ENCODE data around the gene CCDC85C.

Gene CCDC85C

DNA sequence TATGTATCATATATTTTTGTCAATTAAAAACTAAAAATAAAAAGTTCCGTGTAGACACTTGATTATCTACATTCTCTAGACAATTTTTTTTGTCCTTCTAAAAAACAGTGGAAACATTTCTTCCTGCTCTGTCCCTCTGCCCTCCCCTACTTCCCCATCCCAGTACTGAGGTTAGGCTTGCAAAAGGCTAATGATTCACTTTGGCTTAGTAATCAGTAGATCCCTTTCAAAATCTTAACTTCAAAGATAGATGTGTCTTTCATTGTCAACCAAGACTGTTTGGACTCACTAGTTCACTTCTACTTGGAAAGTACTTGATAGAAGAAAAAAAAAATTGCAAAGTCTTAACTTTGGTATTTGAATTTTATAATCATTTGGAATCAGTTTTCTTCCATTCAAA, 127.1 kb downstream of the CCDC85C start:
- no peak for DNase-seq (ENCODE audit: low read depth in 2 of 2)

DNA sequence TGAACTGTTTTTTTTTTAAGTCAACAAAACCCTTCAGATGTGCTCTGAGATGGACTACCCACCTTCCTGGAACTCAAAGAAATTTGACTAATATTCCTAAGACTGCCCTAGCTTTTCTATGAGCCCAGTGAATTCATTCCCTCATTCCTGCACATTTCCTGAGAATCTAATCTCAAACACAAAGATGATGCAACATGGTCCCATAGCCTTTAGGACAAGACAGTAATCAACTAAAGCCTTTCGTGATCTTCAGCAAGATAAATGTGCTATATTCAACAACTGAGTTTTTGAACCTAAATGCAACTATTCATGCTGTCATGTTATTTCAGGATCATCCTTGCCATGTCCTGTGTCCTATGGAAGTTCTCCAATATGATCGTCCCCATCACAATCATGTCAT, 128.3 kb downstream of the CCDC85C start:
- DNase-seq (ENCODE audit: low read depth in 2 of 2) = no peak

DNA sequence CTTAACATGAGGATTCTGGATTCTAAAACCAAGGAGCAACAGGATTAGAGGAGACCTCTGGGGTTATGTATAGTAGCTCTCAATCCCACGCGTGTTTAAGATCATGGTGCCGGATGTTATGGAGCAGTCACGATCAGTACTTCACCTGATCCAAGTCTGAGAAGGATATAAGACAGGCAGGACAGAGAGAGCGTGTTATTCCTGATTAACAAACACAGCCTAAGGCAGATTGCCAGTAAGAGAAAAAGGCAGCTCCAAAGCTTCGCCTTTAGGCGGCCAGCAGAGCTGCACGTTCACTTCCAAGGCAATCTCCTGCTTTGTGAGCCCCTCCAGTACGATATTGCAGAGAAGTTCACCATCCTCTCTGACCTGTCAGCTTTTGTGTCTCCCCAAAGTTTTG, 128.8 kb downstream of the CCDC85C start:
- DNase-seq (ENCODE audit: low read depth in 2 of 2) = no peak

DNA sequence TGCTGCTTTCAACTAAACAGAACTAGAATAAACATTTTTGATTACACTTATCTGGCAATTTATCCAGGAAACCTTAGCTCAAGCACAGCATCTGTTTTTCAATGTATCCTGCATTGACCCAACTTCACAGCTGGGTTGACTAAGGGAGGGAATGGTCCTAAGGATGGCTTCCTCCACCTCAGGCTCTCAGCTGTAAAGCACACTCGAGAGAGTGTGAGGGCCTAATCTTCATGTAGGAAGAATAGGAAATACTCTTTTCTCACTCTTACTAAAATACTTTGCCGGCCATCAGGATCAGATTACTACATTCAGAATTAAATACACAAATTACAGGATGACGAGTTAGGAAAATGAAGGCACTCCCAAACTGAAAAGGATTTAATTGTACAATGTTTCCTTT, 130.5 kb downstream of the CCDC85C start:
- no peak for DNase-seq (ENCODE audit: low read depth in 2 of 2)

DNA sequence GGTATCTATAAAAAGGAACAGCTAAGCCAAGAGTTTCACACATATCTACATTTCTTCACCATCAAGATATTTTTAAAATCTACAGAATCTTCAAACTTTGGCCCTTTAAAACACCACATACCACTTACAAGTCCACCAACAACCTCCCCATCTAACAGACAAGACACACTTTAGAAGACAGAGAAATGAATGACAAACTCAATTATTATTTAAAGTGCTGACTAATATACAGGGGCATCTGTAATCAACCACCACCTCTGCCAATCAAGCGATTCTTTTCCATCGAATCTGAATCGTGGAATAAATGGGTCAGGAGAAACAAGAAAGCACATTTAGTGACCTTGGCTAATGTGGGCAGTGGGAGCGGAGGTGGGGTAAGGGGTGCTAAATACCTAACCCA, 131.1 kb downstream of the CCDC85C start:
- DNase-seq (ENCODE audit: low read depth in 2 of 2) = no peak

DNA sequence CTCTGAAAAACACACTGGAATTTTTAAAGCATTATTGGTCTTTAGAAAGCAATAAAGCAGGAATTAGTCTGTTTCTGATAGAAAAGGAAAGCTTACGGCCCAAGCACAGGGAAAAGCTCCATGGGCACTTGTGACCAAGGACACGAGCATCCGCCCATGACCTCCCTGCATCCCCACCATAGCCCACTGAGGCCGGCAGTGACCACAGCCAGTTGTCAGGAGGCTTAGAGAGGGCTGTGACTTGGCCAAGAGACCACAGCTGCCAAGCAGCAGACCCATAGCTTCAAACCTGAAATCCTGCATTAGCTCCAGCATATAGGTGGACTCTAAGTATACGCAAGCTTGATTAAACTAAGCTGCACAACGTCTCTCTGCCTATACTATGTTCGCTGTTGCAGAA, 132.3 kb downstream of the CCDC85C start:
- no peak for DNase-seq (ENCODE audit: low read depth in 2 of 2)

DNA sequence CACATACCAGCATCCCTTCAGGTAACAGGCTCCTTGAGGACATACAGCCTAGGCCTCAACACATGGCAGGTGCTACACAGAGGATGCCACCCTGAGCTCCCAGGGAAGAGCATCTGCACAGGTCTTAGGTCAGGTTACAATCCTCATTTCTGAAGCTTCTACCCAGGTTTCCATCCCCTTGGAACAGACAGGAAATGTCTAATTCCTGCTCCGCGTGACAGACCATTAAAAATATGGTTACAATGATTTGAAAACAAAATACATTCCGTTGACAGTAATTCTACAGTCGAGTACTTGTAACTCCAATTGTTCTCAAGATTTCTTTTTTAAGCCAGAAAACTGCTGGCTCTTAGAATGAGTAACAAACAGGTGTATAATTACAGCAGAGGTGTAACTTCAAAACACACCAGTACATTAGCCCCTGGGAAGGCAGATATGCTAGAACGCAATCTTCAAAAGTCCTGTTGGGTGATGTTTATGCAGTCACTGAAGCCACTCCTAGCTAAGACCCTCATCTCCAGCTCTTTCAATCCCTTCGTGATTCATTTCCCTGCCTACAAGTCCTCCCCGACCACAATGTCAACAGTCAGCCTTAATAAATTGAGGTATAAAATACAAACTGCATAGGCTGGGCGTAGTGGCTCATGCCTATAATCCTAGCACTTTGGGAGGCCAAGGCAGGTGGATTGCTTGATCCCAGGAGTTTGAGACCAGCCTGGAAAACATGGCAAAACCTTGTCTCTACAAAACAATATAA, 135.0 kb downstream of the CCDC85C start:
- no peak for DNase-seq (ENCODE audit: low read depth in 2 of 2)

DNA sequence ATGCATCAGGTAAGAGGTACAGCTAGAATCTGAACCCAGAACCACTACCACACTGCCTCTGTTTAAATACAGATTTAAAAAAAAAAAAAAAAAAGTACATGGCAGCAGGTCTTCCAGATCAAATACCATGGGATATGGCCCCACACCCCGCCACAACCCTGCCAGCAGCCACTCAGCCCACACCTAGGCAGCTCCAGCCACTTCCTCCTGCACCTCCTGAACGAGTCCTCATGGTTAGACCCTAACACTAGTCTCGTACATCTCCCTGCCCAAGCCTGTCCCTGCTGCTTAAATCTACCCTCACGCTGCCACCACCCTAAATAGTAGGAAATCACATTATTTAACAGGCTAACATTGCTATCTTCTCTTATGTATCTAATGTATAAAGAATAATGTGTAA, 135.9 kb downstream of the CCDC85C start:
- DNase-seq (ENCODE audit: low read depth in 2 of 2) = no peak

DNA sequence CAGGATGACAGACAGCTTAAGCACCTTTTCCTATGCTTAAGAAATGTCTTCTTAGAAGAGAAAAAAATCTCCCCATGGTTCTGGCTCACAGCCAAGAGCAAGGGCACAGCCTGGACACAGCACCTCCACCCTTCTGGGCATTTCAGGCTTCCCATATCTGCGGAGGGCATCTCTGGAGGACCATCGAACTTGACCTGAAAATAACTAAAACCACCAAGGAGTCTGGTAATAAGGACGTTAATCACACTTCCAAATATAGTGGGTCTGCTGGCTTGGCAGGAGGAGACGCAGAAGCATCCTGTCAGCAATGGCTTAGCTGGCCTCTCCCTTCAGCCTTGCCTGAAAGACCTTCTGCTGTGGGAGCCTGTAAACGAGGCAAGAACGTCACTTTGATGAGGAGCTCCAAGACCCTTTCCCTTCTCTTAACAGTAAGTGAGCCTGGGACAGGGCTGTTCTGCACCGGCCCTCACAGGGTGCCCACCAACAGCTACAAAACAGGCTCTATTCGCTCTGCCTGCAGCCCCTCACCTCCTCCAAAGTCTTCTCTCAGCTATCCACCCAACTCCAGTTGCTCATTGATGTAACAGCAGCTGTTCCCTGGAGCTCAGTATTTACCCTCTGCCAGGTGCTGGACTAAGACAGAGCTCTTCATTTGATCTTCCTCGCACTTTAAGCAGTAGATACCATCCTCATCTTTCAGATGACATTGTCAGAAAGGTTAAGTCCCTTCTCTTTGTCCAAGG, 136.5 kb downstream of the CCDC85C start:
- DNase-seq (ENCODE audit: low read depth in 2 of 2) = no peak

DNA sequence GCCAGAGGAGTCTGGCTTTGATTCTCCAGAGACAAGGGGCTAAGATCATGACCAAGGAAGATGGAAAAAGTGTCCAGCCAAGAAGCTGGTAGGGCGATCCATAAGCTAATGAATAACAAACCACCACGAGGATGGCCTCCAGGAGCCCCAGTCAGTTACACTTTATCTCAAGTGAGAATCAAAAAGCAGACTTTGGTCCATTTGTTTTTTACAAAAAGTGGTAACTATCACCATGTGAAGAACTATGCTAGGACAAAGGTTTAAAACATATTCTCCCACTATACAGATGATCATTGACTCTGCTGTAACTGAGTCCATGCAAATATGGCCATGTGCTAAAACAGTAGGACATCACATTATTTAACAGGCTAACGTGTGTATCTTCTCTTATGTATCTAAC, 137.2 kb downstream of the CCDC85C start:
- no peak for DNase-seq (ENCODE audit: low read depth in 2 of 2)

DNA sequence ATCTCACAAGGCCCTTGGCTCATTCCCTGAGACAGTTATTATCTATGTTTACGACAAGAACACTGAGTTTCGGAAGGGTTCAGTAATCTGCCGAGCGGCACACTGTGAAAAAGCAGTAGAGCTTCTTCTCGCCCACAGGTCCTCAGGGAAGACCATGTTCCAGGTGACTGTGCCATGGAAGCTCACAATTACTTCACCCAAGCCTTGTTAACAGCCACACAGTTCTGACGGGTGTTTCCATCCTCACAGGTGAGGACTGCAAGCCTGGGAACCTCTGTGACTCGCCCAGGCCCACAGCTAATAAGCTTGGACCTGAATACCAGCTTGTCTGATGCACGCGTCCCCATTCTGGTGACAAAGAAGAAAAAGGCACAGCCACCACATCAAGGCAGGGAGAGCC, 138.7 kb downstream of the CCDC85C start:
- DNase-seq (ENCODE audit: low read depth in 2 of 2) = no peak

DNA sequence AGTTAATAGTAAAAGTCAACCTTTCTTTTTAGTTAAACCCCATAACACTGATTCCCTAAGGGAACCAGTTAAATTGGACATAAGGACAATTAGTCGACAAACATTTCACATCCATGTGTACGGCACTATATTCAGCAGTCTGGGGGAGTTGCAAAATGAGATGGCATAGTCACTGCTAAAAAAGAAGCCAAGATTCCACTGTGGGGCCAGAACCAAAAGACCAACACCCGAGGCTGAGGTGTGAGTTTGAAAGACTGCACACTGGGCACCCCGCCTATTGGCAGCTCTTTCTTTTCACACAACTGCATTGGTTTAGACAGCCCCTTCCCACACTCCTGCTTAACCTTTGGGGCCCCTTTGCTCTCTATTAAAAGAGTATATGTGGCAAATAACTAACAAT, 140.0 kb downstream of the CCDC85C start:
- DNase-seq (ENCODE audit: low read depth in 2 of 2) = no peak

DNA sequence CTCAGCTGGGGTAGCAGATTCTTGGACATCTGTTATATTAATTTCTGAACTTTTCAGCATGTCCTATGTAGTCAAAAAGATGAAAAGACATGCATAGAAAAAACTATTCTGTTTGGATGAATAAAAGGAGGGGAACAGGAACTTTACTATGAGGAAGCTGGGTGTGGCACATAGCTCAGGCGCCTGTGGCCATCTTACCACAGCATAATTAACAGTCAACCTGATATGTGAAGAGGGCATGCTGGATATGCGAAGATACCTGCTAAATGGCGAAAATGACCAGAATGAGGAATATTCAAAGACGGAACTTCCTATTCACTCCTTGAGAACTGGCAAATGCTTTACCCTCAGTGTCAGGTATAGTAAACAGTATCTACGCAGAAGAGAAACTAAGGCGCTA, 141.8 kb downstream of the CCDC85C start:
- no peak for DNase-seq (ENCODE audit: low read depth in 2 of 2)

DNA sequence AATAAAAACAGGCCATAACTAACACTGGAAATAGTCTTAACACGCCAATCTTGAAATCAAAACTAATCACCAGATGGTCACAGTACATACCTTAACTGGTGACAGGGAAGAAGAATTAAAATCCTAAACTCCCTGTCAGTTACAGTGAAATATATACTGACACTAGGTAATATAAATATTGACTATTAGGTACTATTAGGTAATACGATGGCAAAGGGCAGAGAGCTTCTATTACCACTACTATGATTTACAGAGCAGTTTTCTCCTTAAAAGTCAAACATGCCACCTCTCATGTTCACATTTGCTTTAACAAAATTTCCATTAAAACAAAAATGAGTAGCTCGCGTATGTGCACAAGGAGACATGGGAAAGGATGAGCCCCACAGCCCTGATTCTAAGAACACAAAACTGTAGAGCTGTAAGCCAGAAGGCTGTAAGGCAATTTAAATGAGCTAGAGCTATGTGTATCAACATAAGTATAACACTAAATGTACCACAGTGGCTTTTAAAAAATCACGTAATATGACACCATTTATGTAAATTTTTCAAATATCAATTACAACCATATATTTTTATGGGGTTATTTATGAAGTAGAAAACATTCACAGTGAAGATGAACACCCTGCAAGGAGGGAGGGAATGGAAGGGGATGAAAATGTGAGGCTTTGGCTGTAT, 142.5 kb downstream of the CCDC85C start:
- no peak for DNase-seq (ENCODE audit: low read depth in 2 of 2)

DNA sequence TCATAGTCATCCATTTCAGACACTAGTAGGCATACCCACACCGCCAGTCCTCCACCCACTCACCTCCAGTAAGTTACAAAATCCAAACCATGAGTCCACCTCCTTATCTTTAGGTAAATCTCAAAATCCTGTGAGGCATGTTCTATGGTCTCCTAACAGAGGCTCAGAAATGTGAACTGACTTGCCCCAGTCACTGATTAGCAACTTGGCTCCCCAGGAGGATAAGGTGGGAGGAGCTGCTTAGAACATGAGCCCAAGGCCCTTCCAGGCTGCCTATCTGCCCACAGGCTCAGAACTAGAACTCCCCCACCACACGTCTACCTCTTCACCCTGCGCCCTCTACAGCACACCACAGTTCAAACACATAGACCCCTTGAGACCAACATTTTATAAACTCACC, 143.2 kb downstream of the CCDC85C start:
- DNase-seq (ENCODE audit: low read depth in 2 of 2) = no peak

DNA sequence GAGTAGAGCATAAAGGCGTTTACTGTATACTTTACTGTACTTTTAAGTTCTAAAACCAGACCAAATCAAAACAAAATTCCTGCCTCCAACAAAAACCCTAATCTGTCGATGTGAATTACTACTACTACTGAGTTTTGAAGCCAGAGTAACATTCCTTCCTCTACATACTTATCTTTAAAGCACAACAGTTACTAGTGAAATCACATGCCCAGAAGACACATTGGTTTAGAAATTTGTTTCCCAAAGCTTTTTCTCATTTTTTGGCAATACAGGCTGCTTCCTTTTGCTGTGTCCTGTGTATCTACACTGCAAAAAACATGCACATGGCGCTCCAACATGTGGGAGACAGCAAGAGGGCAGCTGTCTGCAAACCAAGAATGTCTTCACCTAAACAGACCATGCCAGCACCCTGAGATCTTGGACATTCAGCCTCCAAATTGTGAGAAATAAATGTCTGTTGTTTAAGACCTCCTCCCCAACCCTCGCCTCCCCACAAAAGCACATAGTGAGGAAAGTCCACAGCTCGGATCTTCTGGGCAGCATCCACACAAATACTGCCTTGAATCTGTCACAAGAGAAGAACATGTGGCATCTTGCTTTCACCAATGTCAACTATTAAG, 144.4 kb downstream of the CCDC85C start:
- no peak for DNase-seq (ENCODE audit: low read depth in 2 of 2)

DNA sequence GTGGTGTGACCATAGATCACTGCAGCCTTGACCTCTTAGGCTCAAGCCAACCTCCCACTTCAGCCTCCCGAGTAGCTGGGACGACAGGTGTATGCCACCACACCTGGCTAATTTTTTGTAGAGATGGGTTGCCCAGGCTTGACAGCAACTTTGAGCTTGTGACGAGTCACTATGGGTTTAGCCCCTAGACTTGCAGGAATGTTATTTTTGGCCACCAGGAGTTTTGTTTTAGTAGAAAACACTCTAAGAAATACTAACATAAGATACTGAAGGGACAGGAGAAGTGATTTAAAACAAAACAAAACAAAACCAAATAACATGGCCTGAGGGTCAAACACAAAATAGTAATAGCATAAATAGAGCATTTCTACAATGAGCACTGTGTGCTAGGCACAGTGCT, 149.8 kb downstream of the CCDC85C start:
- no peak for DNase-seq (ENCODE audit: low read depth in 2 of 2)

DNA sequence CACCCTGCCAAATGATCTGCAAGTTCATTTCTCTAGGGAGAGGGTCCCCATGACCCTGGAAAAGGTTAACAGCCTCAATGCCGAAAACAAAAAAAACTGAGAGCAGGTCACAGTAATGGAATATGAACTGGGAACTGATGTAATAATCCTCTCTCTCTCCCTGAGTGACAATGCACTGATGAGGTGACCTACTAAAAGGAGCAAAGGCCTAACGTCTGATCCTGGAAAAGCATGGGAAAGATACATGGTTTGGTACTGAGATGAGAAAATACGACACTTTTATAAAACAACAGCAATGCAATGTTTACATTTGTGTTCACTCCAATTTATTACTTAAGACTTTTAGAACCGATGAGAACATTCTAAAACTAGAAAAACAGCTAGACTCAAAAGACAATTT, 151.0 kb downstream of the CCDC85C start:
- DNase-seq (ENCODE audit: low read depth in 2 of 2) = no peak

DNA sequence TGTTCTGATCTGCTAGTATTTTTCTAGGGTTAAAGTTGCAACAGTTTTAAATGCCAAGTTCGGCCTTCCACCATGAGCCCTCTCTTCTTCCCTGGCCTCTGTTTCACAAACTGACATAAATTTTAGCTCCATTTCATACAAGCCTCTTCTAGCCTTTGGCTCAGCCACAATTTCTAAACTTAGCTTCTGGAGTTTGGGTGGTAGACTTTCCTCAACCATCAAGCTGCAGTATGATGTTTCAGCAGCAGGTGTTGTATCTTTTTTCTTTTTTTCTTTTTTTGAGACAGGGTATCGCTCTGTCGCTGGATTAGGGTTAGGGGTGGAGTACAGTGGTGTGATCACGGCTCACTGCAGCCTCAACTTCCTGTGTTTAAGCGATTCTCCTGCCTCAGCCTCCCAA, 152.8 kb downstream of the CCDC85C start:
- no peak for DNase-seq (ENCODE audit: low read depth in 2 of 2)

DNA sequence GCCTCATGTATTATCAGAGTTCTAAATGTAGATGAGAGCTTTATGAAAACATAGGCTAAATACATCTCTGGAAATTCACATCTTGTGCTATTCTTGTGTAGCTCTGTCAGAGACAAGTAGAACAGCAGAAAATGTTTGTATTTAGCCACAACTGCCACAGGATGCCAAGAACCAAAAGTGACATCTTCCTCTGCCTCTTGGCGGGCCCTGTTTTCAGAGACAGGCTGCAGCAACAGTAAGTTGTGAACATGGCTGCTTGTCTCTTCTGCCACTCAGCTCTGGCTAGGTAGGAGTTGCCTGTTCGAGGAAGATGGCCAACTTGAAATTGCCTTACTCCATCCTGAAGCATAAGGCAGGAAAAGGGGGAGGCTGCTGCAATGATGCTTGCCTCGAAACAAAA, 153.7 kb downstream of the CCDC85C start:
- no peak for DNase-seq (ENCODE audit: low read depth in 2 of 2)
